ENCODE data around the gene LDLRAD4.

LDLRAD4 gene

DNA sequence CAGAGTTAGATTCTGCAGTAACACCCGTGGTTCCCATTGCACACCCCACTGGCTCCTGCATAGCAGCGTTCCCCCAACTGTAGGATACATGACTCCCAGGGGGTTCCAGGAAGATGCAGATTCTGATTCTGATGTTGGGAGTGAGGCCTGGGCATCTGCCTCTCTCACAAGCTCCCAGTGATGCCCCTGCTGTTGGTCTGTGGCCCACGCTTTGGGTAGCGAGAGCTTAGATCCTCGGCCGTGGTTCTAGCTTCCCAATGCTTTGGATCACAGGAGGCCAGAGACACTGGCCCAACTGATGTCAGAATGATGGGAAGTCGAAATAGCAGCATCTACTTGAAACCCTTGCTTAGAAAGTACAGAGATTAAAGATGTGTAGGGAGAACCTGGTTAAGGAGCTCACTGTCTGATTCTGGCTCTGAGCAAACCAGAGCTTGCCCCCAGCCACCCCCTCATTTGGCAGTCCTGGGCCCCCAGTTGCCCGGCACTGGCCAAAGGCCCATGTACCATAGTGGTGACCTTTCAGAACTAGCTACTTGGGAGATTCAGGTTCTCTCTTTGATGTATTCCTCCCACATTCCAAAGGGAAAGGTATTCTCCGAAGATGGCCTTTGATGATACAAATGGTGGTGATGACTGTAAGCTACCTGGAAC, 310.3 kb downstream of the LDLRAD4 start:
- DNase-seq, result no peak

DNA sequence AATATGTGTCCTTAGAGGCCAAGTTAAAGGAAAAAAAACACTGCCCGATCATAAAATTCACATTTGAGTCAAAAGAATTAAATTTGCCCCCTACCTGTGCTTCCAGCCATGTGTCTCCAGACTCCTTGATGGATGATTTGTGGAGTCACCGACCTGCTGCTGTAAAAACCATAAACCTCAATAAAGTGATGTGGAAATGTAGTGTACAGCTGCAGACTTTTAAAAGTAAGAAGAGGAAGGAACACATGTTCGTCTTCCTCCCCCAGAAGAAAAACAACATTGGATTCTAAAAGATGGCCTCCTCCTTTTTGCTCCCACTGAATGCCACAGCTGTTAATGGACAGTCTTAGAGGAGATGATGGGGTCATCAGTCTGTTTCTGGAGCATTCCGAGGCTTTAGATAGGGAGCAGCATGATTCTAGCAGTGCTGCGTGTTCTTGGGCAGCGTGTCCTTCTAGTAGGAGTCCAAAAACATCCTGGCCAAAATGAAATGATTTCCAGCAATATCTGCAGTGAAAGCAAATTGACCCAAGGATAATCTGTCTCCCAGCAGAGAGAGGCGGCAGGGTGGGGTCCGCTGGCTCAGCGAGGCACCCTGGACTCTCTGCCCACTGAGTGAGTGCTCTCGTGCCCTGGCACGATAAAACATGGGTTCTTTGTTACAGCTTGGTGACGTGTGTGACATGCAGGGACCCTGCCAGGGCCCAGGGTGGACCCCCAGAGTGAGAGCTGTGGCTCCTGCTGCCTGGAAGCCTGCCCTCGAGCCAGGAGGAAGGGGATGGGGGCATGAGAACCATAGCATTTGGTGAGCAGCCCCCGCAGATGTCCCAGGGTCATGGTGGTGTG, 311.7 kb downstream of the LDLRAD4 start:
- no peak for DNase-seq

- DNase-seq, result no peak
These were observed 312.4 kb downstream of the LDLRAD4 start for GRCh38 chr18:13530879-13531387.

DNA sequence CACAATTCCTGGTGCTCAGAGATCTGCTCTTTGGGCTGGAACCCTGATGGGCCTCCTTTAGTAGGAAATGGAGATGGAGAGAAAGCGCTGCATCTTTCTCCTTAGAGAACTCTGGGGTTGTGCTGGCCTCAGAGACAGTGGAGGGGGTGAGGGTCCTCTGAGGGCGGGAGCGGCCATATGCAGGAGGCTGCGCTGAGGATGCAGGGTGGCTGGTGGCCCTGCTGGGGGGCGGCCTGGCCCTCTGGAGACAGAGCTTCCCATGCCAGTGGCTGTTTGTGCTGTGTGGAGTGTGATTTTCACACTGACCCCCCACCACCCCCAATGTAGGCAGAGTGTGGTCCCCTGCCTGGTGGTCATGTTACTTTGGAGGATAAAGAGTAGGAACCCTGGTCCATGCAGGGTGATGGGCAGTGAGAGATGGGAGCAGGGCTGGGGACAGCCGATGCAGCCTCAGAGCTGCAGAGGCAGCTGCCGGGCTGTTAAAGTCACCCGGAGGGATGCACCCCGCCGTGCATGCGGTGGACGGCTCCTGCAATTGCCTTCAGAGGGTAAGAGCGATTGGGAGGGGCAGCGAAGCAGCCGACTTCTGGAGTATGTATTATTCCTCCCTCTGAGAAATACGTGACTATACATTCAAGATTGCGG, 313.2 kb downstream of the LDLRAD4 start:
- no peak for DNase-seq

DNA sequence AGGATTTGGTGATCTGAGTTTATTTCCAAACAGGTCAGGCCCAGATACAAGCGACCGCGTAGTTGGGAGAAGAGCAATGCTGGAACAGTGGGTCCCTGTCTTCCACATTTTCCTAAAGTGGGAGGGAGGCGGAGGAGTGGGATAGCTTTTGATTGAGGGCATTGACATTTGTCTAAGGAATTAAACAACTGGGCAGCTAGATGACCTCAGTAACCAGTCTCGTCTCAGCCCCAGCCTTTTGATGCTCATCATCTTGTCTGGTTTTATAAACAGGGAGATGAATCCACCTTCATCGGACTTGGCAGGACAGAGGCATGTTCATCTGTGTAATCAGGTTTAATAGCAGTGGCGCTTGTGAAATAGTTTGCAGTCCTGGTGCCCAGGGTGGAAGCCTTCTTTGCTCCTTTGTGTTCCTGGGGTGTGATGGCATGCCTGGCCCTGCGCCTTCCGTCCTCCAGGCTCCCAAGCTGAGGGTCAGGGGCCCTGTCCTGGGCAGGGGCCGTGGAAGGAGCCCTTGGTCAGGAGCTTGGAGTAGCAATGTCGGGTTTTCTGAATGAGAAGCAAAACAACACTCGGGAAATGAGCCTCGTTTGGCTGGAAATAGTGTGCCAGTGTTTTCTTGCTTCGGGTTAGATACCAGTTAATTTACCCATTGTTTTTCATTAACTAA, 314.0 kb downstream of the LDLRAD4 start:
- DNase-seq, result no peak

GRCh38 chr18:13534631-13535030, 316.1 kb downstream of the LDLRAD4 start:
- no peak for DNase-seq

GRCh38 chr18:13536578-13536977, 318.0 kb downstream of the LDLRAD4 start:
- no peak for DNase-seq

- no peak for DNase-seq
These were observed 318.6 kb downstream of the LDLRAD4 start for GRCh38 chr18:13537022-13537780.

DNA sequence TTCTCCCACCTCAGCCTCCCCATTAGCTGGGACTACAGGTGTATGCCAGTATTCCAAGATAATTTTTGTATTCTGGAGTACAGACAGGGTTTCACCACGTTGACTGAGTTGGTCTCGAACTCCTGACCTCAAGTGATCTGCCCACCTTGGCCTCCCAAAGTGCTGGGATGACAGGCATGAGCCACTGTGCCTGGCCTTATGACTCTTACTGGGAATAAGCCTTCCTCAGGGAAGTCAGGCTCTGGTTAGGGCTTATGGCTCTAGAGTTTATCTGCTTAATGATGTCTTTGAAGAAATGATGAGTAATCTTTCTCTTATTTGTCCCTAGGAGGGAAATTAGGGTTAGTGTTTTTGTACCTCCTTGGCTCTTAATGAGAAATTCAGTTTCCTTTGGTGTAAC, 320.1 kb downstream of the LDLRAD4 start:
- DNase-seq, result no peak

DNA sequence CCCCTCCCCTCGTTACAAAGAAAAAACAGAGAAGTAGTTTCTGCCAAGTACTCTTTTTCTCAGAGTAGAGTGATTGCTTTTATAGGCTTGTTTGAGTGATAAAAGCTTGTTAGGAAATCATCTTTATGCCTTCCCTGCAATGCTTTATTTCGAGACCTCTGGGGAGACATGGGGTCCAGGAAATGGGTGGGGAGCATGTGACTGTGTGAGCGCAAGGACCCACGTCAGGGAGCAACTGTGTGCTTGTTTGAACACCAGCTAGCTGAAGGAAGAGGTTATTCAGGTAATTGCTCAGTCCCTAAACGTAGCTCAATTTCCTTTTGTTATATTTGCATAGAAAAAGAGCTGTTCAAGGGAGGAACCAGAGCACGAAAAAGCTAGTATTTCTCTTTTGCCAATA, 320.5 kb downstream of the LDLRAD4 start:
- peak; percentile 81 for DNase-seq

DNA sequence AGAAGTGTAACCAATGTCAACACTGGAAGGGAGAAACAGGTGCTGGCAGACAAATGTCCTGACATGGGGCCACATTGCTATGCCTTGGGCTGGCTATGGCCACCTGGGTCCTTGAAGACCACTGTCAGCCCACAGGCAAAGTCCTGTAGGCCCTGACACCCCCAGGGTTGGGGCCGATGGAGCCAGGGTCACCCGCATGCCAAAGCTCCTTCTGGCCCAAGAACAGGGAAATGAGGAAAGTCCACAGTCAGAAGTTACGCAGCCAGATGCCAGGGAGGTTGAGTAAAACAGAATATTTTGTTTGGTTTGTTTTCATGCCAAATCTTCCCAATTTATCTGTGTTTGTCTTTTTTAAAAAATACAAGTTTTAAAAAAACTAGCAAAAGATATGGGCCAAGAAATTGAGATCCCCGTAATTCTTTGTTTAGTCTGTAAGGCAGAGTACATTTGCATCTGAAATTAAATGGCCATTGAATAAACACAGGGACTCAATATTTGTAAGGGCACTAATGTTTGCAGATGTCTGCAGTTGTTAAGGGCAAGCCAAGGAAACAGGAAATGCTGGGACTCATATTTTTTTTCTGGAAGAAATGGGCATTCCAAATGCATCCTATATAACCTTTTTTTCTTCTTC, 321.4 kb downstream of the LDLRAD4 start:
- no peak for DNase-seq

DNA sequence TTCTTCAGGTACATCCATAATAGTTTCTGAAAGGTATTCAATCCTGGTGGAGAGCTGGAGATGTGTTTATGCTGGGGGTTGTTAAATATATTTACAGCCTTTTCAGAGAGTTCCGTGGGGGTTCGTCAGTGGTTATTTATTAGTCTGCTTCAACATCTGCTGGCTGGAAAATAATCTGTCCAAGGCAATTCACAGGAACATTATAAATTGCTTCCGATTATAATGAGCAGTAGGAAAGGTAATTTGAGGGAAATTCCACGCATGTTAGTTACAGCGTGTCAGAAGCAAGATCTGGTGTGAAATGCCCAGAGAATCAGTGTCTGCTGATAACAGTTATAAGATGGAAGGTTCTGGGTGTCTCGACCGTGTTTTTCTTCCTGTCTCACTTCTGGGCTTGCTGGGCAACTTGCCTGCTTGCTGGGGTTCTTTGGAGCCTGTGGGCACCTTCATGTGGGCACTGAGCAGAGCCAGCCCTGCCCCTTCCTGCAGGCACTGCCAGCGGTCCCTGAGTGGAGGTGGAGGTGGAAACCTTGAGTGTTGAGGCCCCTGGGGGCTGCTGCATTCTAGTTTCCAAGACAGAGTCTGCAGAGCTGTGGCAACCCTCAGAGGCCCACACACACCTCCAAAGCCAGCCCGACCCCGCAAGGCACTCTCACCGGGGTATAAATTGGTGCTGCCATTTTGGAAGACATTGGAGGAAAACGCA, 322.1 kb downstream of the LDLRAD4 start:
- no peak for DNase-seq

- DNase-seq, result no peak
These were observed 323.3 kb downstream of the LDLRAD4 start for GRCh38 chr18:13541621-13542519.

DNA sequence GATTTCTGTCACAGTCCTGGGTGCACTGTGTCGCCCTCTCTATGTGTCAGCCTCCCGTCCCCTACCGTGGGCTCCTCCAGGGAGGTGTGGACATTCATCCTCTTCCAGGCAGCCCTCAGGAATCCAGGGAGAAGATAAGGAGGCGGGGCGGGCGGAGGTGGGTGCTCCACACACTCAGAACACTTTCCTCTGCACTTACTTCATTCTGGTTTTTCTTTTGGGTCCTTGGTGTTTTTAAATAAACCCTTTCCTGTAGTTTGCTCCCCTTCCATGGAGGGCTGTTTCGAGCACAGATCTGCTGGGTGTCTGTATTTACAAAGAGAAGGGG, 323.9 kb downstream of the LDLRAD4 start:
- DNase-seq, result no peak

DNA sequence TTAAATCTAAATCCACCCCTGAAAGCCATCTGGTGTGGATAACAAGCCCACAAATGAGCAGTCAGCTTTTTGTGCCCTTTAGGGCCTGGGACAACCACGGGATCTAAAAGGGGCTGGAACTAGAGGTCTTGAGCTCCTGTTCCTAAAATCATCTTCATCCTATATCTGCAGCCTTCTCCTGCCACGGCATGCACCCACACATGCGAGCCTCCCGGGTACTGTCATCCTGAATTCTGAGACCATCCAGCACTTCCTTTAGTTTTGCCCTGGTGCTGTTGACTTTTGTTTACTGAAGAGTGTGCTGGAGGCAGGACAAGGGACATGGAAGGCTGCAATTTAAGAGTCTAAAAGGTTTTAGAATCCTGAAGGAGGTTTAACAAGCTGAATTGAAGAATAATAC, 324.6 kb downstream of the LDLRAD4 start:
- DNase-seq, result no peak

- DNase-seq, result no peak
These were observed 325.5 kb downstream of the LDLRAD4 start for GRCh38 chr18:13543811-13544732.

- DNase-seq, result no peak
These were observed 326.4 kb downstream of the LDLRAD4 start for GRCh38 chr18:13544953-13545352.

DNA sequence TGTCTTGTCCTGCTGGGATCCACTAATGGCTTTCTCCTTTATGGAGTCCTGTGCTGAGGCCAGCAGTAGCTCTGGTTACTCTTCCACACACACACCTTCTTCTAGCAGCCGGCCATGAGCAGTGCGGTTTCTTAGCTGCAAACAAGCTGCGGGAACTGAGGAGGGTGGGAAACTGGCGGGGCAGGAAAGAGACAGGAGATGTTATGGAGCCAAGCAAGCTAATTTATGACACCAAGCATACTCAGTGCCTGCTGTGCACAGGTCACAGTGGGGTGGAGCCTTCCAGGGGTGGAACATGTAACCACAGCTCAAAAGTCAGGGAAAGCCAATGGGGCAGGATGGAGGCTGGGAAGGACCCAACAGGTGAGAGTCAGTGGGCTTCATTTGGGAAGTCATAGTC, 327.0 kb downstream of the LDLRAD4 start:
- no peak for DNase-seq

GRCh38 chr18:13545955-13546354, 327.4 kb downstream of the LDLRAD4 start:
- no peak for DNase-seq
